HG02763 (cell line): ENCODE data around the gene GRPEL1.

ENCODE experiments used
- ATAC-seq: cut with Tn5 transposase; IDR thresholded peaks from one replicate; pipeline ENCODE4 v1.9.1; 2021; ENCODE audit warnings: mild to moderate bottlenecking, moderate library complexity; ENCODE audit not compliant: unreplicated experiment

Gene GRPEL1

DNA sequence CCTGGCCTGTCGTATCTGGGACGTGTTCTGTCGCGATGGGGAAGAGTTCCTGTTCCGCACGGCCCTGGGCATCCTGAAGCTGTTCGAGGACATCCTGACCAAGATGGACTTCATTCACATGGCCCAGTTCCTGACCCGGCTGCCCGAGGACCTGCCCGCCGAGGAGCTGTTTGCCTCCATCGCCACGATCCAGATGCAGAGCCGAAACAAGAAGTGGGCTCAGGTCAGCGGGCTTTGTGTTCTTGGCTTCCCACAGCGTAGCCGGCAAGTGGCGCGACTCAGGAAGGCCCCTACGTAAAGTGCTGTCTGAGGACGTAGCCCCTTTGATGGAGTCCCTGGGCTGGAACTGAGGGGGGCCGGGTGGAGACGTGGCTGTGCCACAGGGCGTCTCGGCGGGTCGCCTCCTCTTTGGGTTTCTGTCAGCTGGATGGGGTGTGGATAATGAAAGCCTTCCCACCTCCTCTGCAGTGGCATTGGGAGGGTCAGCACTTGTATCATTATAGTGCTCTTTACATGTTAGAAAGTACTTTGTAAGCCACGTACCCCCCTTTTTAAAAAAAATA is 42.7 kb downstream of the GRPEL1 start:
- no peak for ATAC-seq

DNA sequence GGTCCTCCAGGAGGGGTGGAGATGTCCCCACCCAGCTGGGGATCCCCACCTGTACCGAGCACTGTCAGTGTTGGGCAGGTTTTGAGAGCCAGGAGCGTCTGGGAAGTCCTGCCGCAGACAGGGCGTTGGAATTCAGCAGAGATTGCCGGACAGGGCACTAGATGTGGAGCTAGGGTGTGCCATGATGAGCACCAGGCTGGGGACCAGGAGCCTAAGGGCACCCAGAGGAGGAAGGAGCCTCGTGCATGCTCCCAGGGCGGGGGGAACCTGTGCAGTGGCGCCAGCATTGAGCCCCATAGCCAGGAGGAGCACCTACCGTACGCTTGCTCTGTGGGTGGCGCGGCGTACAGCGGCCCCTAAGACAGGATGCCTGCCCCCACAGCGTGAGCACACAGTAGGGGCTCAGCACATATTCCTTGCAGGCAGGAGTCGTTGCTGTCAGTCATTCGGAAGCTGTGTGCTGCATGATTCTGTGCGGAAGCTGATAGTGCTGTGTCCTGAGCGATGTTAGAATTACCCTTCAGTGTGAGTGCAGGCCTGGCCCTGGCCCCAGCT is 43.5 kb downstream of the GRPEL1 start:
- ATAC-seq, result no peak

DNA sequence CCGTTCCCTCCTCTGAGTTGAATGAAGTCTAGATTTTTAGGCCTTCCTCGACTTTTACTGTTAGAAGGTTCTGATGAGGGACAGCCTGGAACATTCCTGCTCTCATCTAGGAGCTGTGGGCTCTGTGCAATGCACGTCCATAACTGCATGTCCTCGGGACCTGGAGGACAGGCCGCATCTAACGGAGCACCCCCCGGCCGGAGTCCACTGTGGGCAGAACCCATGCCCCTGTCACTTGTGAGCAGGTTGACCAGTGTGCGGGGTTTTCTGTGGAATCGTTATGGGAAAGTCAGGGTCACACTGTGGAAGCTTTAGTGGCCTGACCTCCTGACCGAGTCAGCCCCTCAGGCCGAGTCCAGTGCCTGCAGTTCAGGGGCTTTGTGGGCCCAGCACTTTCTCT is 44.0 kb downstream of the GRPEL1 start:
- ATAC-seq, result no peak

DNA sequence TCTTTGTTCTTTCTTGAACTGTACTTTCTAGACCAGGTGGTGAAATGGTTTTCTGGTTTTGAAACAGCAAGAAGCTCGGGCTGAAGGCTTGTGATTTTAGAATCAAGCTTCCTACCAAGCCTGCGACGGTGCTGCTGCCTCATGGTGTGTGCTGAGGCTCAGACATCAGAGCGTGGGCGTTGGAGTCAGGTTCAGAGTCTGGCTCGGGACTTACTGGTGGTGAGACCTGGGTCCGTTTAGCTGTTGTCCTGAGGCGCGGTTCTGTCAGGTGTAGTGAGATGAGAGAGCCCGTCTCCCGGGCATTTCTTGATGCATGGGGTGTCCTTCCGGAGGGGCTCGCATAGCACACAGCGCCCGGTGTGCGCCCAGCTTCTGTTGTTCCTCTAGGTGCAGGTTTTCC is 44.4 kb downstream of the GRPEL1 start:
- ATAC-seq, result no peak

DNA sequence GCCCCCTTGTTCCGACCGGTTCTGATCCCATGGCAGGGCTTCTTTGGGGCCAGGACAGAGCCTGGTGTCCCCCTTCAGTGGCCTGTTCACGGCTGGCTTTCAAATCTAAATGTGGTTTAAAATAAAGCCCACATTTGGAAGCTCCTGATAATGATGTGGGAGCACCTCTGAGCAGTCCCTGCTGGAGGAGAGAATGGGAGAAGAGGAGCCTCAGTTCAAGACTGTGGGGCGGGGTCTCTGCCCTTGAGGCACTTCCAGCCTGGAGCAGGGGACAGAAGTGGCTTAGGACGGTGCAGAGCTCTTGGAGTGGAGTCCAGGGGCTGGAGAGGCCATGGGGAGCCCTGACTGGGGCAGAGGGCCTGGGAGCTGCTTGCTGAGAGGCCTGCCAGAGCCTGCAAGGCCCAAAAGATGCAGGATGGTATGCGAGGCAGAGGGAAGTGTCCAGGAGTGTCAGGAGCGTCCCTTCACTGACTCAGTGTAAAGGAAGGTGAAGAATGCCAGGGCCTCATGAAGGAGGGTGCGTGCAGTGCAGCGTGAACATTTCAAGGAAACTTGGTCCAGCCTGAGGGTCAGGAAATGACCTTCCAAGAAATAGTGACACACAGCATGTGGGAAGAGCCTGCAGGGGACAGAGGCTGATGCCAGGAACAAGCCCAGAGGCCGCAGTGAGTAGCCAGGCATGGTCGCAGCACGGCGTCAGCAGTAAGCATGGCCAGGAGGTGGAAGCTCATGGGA is 45.8 kb downstream of the GRPEL1 start:
- no peak for ATAC-seq

DNA sequence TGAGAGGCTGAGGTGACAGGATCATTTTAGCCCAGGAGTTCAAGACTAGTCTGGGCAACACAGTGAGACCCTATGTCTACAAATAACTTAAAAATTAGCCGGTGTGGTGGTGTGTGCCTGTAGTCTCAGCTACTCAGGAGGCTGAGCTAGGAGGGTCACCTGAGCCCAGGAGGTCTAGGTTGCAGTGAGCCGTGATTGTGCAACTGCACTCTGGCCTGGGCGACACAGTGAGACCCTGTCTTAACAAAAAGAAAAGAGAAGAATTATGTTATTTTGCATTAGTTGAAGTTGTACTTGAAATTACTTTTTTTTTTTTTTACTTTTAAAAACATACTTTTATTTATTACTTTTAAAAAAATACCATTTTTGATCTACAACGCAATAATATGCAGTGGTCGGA is 46.5 kb downstream of the GRPEL1 start:
- no peak for ATAC-seq

DNA sequence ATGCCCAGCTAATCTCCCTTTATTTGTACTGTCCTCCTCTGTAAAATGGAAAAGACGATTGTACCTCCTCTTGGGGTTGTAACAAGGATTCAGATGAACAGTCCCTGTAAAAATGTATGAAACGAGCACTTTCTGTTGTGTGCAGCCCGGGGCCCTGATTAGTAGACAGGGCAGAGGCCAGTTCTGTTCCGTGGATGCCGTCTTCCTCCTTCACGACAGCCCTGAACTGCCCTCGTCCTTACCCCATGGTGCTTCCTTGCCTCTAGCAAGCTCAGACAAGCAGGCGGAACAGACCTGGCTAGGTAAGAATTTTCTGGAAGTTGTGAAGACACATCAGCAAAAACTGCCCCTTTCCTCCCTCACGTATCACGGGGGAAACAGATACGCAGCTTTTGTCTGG is 47.0 kb downstream of the GRPEL1 start:
- no peak for ATAC-seq

DNA sequence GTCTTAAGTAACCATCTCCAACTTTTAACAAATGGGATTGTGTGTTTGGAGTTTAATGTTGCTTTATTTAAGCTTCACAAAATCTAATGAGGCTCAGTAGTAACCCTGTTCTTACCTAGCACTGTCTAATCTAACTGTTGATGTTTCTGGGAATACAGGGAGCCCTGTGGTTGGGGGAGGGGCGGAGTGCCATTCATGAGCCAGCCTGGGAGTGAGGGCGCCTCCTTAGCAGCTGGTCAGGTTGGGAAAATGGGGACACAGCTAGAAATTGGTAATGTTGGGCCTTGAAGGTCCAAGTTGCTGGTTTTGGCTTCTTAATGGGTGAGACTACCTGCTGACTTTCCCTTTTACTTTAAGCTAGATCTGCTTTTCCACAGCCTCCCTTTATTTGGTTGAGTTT is 47.6 kb downstream of the GRPEL1 start:
- no peak for ATAC-seq

DNA sequence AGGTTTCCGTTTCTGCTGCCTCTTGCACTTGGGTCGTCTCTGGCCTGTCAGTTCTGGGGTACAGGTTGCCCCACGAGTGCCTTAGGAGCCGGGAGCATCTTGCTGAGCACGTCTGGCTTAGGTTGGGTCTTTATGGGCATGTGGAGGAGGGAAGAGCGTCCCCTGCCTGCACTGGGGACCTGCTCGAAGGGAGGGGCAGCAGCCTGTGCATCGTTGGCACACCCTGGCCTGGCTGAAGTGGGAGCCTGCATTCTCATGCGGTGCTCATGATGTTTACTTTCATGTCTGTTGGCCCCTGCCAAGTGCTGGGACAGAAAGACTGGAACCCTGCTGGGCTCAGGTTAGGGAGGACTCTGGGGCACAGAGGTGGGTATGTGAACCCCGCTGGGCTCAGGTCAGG is 48.5 kb downstream of the GRPEL1 start:
- ATAC-seq, result no peak

DNA sequence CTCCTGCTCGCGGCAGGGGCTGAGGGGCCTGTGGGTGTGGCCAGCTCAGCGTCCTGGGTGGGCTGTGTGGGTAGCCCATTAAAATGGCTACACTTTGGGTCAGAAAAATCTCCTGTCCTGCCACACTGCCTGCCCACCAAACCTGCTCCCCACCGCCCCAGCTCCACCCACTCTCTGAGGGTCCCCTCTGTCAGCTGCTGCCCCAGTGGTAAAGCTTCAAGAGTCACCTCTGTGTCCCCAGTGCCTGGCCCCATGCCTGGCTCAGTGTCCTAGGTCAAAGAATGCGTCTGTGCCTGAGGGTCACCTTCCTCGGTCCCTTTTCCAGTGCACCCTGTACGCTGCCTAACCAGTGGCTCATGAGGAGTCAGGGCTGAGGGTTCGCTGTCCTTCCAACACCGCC is 49.6 kb downstream of the GRPEL1 start:
- no peak for ATAC-seq

DNA sequence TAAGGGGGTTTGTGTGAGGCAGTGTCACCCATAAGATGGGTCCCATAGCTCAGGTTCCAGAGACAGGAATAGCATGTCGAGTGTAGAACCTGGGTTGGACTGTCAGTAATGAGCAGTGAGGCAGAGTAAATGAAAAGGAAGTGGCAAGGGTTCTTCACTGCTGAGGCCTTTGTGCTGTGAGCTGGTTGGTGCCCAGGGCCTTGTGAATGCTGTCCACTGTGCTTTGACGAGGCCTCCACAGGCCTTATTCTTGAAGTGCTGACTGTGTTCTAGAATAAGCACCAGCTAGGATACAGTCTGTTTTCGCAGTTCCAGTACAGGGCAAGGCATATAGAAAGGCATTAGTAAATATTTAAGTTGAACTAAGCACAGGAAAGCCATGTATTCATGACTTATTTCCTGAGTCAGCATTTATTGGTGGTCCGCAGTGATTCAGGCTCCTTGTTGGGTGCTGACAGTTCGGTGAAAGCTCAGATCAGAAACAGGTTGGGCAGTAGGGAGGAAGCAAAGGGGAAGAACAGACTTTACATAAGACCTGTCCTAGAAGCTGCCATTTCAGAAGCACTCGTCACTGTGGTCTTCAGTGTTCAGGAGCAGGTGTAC is 50.3 kb downstream of the GRPEL1 start:
- no peak for ATAC-seq

DNA sequence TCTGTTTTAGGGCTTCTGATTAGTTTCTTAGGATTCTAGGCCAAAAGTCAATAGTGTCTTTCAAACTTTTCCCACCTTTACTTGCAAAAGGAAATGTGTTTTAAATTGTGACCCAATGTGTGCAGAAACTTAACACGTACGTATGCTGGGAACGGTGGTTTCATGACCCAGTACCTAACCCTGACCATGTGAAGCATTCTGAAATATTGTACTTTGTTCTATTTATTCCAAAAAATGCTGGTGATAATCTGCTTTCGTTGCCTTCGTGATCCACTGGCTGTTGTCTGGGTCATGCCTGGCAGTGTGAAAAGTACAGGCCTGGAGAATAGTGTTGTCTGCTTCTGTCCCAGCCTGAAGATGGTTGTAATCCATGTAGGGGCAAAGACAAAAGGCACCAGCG is 51.4 kb downstream of the GRPEL1 start:
- ATAC-seq, result no peak

DNA sequence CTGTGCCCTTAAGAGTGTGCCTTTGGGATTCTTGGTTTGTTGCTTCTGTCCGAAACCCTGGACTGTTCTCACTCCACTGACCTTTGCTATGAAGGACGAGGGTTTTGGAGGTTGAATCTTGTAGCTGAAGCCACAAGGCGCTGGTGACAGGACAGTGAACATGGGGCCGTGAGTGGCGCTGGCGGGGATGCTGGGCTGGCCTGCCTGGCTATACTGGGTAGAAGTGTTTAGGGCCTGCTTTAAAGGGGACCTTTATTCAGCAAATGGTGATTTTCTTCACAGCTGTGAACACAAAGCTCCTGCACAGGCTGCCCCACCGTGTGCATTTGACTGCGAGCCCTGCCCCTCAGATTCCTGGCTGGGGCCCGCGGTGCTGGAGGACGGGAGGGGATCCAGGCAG is 51.8 kb downstream of the GRPEL1 start:
- ATAC-seq, result no peak

DNA sequence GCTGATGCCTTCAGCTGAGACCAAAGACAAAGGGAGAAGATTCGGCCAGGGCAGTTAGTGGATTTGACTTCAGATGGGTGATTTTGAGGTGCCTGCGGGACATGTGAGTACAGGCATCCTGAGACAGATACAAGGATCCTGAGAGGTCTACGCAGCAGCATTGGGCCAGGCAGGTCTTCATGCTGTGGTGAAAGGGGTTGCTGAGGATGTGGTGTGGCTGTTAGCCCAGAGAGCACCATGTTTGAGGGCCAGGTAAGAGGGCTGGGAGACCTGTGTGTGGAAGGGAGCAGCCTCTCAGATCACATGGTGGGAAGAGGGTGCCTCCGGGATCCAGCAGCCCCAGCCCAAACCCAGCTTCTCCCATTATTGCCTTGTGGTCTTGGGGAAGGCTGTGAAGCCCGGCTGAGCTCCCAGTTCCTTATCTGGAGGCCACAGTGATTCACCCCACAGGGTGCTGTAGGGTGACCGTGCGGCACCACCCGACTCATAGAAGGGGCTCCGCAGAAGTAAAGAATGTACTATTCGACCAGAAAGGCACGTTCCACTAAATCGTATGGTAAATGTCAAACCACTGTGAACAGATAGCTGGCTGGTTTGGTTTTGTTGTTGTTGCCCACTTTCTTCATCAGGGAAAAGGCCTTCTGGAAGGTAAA is 52.4 kb downstream of the GRPEL1 start:
- ATAC-seq, result no peak

DNA sequence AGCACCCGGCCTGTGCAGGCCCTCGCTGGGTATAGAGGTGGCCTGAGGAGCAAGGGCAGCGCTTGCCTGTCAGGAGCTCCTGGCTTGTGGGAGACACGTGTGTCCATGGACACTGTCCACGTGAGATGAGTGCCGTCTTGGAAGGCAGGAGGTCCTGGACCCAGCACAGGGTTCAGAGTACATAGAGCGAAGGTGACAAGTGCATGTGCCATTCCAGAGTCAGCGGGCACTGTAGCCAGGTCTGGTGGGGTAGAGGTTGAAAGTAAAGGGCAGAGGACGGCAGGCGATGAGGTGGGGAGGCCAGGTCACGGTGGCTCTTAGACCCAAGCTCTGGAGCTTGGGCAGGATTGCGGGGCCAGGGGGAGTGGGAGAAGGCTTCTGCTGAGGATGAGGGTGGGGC is 53.0 kb downstream of the GRPEL1 start:
- ATAC-seq, result no peak

DNA sequence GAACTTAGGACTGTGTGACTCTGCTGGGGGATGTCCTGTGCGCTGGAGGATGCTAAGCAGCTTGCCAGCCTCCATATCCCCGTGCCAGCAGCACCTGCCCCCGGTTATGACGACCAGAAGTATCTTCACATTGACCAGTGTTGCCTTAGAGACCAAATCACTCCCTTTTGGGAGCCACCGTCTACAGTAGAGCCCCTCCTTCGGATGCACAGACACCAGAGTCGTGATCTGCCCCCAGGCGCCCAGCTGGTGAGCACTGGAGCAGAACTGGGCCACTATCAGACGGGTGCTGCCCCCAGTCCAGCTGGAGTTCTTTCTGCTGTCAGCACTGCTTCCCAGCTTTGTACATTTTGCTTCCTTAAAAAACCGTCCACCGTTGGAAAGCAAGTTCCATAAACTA is 54.7 kb downstream of the GRPEL1 start:
- no peak for ATAC-seq

DNA sequence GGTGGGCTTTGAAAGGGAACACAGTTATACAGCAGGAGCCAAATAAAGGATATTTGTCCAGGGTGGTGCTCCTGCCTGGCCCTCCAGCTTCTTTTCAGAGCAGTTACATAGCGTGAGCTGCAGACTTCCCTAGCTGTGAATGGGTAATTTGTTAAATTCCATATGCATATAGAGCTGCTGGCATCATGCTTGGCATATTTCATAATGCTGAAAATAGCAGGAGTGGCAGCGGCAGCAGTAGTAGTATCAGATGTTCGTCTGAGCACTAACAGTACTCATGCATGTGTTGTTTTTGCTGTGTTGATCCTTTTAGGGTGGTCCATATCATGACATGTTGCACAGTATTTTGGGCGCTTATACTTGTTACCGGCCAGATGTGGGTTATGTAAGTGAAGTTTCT is 58.3 kb downstream of the GRPEL1 start:
- ATAC-seq, result no peak
